ENCODE results near the gene PPP2R5C.

Gene PPP2R5C

DNA sequence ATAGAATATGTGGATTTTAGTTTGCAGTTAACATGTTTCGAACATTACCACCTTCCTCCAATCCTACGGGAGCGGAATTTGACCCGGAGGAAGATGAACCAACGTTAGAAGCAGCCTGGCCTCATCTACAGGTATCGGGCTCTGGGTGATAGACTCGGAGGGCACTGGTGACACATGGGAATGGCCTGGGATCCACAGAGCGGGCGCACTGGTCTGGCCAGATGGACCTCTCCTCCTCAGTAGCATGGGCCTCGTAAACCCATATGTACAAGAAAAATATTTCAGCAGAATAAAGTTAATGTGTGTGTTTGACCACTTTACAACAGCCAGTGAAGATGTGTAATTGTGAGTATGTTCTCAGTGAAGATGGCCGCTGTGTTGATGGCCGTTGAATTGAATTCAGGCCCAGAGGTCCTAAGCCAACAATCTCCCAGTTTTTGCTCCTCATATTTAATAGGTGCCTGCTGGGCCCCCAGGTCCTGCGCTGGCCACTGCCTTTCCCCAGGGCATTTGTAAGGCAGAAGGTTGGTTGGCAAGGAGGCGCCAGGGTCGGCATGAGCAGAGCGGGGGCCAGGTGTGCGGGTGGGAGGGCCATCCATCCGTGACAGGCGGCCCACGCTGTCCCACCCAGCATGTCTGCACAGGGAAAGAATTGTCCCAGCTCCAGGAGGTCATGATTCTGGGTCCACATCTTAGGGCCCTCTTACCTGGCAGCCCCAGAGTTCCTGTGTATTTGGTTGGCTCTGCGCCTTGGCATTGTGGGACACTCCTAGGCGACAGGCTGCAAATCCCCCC, 120.8 kb downstream of the PPP2R5C start:
- TF ChIP-seq, protein P1, sequence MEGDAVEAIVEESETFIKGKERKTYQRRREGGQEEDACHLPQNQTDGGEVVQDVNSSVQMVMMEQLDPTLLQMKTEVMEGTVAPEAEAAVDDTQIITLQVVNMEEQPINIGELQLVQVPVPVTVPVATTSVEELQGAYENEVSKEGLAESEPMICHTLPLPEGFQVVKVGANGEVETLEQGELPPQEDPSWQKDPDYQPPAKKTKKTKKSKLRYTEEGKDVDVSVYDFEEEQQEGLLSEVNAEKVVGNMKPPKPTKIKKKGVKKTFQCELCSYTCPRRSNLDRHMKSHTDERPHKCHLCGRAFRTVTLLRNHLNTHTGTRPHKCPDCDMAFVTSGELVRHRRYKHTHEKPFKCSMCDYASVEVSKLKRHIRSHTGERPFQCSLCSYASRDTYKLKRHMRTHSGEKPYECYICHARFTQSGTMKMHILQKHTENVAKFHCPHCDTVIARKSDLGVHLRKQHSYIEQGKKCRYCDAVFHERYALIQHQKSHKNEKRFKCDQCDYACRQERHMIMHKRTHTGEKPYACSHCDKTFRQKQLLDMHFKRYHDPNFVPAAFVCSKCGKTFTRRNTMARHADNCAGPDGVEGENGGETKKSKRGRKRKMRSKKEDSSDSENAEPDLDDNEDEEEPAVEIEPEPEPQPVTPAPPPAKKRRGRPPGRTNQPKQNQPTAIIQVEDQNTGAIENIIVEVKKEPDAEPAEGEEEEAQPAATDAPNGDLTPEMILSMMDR (IDR thresholded peaks at IDR 0.05) = no peak
- DNase-seq (ENCODE audit: low spot score) = no peak
- H3K4me3 ChIP-seq = no peak overlapping the region
- no peak overlapping the region for H3K27ac ChIP-seq

DNA sequence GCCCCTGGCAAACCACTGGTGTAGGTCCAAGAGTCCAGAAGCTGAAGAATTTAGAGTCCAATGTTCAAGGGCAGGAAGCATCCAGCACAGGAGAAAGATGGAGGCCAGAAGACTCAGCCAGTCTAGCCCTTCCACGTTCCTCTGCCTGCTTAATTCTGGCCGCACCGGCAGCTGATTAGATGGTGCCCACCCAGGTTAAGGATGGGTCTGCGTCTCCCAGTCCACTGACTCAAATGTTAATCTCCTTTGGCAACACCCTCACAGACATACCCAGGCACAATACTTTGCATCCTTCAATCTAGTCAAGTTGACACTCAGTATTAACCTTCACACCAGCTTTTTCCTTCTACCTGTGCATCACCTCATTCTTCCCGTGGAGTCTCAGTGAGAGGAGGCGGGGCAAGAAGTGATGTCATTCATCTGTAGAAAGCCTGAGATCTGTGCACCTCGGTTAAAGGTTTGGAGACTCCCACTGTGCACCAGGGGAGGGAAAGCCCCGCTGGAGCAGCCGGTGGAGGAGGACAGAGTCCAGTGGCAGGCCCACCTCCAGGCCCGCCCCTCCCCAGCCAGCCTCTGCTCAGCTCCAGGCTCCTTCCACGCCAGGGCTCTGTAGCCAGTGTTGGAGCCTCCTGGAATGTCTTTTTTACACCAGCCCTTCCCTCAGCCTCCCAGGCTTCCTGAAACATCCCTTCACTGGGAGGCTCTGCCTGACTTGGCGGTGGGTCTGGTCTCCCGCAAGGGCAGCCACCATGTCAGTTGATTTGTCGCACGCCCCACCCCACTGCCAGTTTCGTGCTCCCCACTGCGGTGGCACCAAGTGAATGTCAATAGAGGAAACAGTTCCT, 122.8 kb downstream of the PPP2R5C start:
- Histone ChIP-seq H3K27ac (no peak overlapping the region), H3K4me3 (no peak overlapping the region)
- TF ChIP-seq, protein P1 (IDR thresholded peaks at IDR 0.05) = no peak
- no peak for DNase-seq (ENCODE audit: low spot score)

DNA sequence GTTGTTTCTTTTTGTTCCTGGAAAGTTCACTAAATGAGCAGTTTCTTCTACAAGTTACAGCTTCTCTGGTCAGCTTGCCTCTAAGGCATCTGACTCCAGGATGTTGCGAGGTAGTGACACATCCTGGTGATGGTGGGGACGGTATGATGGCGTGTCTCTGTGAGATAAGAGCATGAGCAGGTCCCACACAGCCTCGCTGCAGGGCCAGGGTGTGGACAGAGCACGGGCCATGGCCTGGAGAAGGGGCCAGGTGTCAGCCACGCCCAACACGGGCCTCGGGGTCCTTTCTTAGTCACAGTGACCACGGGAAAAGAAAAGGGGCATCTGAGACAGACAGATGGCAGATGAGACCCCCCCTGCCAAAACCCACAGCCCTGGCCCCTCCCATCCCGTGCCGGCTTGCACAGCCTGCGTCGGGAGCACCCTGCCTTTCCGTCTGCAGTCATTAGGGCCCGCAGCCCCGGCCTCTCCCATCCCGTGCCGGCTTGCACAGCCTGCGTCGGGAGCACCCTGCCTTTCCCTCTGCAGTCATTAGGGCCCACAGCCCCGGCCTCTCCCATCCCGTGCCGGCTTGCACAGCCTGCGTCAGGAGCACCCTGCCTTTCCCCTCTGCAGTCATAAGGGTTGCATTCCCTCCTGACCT, 123.5 kb downstream of the PPP2R5C start:
- no peak overlapping the region for H3K4me3 ChIP-seq
- TF ChIP-seq, protein P1 (IDR thresholded peaks at IDR 0.05) = no peak
- no peak overlapping the region for H3K27ac ChIP-seq
- no peak for DNase-seq (ENCODE audit: low spot score)

DNA sequence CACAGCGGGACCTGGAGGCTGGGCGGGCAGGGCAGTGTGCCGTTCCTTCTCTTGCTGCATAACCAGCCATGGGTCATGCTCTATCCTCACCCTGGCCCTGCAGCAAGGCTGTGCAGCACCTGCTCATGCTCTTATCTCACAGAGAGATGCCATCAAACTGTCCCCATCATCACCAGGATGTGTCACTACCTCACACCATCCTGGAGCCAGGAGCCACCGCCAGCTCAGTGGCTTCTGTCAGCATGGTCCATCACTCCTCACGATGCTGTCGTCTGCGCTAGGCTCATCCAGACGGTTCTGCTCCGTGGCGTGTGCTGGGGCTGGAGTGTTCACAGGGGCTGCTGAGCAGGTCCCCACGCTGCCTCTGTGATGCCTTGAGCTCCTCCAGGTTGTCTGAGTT, 125.7 kb downstream of the PPP2R5C start:
- no peak for DNase-seq (ENCODE audit: low spot score)
- H3K4me3 ChIP-seq = no peak overlapping the region
- TF ChIP-seq, protein P1 (IDR thresholded peaks at IDR 0.05) = no peak
- H3K27ac ChIP-seq = no peak overlapping the region

DNA sequence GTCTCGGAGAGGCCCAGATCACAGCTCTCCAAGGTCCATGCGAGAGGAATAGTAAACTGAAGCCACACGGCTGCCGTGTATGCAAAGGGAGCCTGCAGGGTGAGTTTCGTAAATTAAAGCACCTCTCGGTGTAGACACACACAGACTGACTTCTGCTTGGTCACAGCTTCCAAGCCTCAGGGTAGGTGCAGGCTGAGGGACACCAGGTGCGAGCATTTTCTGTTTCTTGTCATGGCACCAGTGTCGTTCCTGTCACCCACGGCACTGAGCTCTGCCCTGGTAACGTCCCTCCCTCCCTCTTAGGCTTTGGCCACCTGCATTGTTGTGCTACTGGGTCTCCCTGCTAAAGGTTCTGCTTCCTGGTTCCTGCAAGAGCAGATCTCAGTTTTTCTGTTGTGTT, 126.7 kb downstream of the PPP2R5C start:
- TF ChIP-seq, protein P1 (IDR thresholded peaks at IDR 0.05) = no peak
- H3K27ac ChIP-seq = no peak overlapping the region

DNA sequence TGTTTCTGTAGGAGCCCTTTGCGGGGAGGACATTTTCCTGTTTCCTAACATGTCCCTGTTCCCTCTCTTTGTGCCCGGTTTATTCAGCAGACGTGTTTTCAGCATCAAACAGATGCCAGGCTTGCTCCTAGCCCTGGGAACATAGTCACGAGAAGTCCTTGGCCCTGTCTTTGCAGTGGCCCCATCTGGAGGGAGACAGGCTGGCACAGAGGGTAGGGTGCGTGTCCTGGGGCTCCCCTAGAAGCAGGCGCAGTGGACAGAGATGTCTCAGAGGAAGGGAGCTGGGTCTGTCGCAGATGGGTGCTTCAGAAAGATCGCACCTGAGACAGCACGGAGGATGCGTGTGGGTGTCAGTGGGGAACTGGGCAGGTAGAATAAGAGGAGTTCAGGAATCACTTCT, 127.9 kb downstream of the PPP2R5C start:
- TF ChIP-seq, protein P1 (IDR thresholded peaks at IDR 0.05) = no peak
- DNase-seq (ENCODE audit: low spot score) = no peak
- no peak overlapping the region for H3K4me3 ChIP-seq
- no peak overlapping the region for H3K27ac ChIP-seq

More for the DNA sequence above, 126.7 kb downstream of the PPP2R5C start:
- no peak for DNase-seq (ENCODE audit: low spot score)
- no peak overlapping the region for H3K4me3 ChIP-seq
